Cardiac muscle cell (in vitro differentiated cells and primary cell): ENCODE data around the gene JAM2. TPM values are rescaled to one million over a fixed set of nuclear protein-coding genes. Genes with fewer than 3 reads are reported as not detected.

Experiments
- DNase-seq, 2 donors: peaks; one replicate each; pipeline versions ENCODE4 v3.0.0 to v3.0.0-alpha.2; 2010 to 2017; ENCODE audit warnings: low read depth in 1 of 2, low spot score in 1 of 2
- H3K27ac ChIP-seq: fragments of 200-600 bp; sonication (generic); 2 replicates; pipeline ENCODE4 v1.5.1; 2016
- H3K27me3 ChIP-seq: fragments of 200-600 bp; sonication (generic); 2 replicates; pipeline ENCODE4 v1.6.0; 2016; ENCODE audit warnings: control low read depth
- H3K36me3 ChIP-seq: fragments of 200-600 bp; sonication (generic); 2 replicates; pipeline ENCODE4 v1.5.1; 2016; ENCODE audit warnings: control low read depth
- H3K4me1 ChIP-seq: fragments of 200-600 bp; sonication (generic); 2 replicates; pipeline ENCODE4 v1.8.1; 2017; ENCODE audit warnings: low read depth, mild to moderate bottlenecking, mixed run types
- H3K4me3 ChIP-seq: fragments of 200-600 bp; sonication (generic); 2 replicates; pipeline ENCODE4 v1.5.1; 2016; ENCODE audit warnings: mild to moderate bottlenecking
- H3K9me3 ChIP-seq: fragments of 200-600 bp; sonication (generic); 2 replicates; pipeline ENCODE4 v1.5.1; 2017; ENCODE audit warnings: low read depth, mild to moderate bottlenecking, control low read depth
- polyA plus RNA-seq: library from polyadenylated mRNA; unstranded; fragments of >200 nt; fragmentation: Nextera tagmentation; extraction: Ambion mirVana; gene quantifications from 2 replicates; pipeline ENCODE4 v1.2.1, GENCODE V29; 2016
- total RNA-seq: library from RNA; depleted of rRNA; stranded (reverse); fragments of >200 nt; gene quantifications from 2 replicates; pipeline ENCODE4 v1.2.3, GENCODE V29; 2016
- TF ChIP-seq, protein P1 (sequence below): IDR thresholded peaks from 2 replicates; pipeline ENCODE4 v1.5.1; 2012; ENCODE audit warnings: low read depth, mild to moderate bottlenecking, low read length

The JAM2 gene
- total and polyA plus RNA-seq, 2 experiments from 2014 or later, result 0.63 to 3.1 TPM

DNA sequence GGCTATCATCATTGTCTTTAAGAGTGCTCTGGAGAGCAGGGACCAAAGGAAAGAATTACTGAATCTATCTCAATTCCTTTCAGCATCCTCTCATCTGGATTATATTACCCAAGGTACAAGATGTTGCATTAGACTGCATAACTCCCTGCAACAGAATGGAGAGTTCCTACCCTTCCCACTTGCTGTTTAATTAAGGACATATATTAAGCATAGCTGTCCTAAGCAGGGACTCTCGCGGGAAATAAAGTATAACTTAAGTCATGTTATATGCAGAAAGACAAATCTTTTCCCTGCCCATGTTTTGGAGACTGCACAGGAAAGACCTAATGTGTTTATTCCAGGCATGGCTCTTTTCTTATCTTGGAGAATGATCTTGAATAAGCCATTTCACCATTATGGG lies 6.8 kb upstream of the JAM2 start:
- Histone ChIP-seq H3K27ac (no peak overlapping the region), H3K36me3 (no peaks in the 10 kb centered on the region), H3K4me3 (no peak overlapping the region), H3K27me3 (peaks cover 10% of the 10 kb centered on the region), H3K9me3 (no peaks in the 10 kb centered on the region), H3K4me1 (no peaks in the 10 kb centered on the region)
- TF ChIP-seq, protein P1, sequence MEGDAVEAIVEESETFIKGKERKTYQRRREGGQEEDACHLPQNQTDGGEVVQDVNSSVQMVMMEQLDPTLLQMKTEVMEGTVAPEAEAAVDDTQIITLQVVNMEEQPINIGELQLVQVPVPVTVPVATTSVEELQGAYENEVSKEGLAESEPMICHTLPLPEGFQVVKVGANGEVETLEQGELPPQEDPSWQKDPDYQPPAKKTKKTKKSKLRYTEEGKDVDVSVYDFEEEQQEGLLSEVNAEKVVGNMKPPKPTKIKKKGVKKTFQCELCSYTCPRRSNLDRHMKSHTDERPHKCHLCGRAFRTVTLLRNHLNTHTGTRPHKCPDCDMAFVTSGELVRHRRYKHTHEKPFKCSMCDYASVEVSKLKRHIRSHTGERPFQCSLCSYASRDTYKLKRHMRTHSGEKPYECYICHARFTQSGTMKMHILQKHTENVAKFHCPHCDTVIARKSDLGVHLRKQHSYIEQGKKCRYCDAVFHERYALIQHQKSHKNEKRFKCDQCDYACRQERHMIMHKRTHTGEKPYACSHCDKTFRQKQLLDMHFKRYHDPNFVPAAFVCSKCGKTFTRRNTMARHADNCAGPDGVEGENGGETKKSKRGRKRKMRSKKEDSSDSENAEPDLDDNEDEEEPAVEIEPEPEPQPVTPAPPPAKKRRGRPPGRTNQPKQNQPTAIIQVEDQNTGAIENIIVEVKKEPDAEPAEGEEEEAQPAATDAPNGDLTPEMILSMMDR, result no peak
- no peak for DNase-seq

DNA sequence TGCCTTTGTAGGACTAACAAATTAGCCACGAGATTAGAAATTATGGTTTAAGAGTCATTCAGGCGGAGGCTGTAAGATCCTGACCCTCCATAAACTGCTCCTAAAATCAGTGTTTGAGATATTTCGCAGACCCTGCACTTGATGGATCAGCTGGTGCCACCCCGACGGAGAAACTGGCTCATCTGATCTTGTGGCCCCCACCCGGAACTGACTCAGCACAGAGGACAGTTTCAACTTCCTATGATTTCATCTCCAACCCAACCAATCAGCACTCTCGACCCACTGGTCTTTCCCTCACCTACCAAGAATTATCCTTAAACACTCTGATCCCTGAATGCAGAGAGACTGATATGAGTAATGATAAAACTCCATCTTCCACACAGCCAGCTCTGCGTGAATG lies 3.7 kb upstream of the JAM2 start:
- no peak overlapping the region for H3K27ac ChIP-seq
- TF ChIP-seq, protein P1, result no peak
- H3K4me3 ChIP-seq, result no peak overlapping the region
- H3K4me1 ChIP-seq, result peaks cover 3% of the 10 kb centered on the region
- no peaks in the 10 kb centered on the region for H3K9me3 ChIP-seq
- H3K36me3 ChIP-seq, result no peaks in the 10 kb centered on the region
- DNase-seq, result no peak
- H3K27me3 ChIP-seq, result peaks cover 35% of the 10 kb centered on the region

DNA sequence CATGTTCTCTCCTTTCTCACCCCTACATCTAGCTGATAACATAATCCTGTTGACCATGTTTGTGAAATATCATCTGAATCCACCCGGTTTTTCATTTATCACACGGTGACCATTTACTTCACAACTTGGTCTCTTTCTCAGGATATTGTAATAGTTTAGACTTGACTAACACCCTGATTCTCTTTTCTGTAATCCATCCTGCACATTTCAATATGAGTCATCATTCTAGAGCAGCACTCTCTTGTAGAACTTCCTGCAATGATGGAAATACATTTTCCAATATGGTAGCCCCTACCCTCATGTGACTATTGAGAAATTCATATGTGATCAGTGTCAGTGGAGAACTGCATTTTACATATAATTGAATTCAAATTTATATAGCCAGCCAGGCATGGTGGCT lies 2.3 kb upstream of the JAM2 start:
- Histone ChIP-seq H3K9me3 (no peaks in the 10 kb centered on the region), H3K27ac (no peak overlapping the region), H3K27me3 (peaks cover 49% of the 10 kb centered on the region), H3K4me3 (no peak overlapping the region), H3K36me3 (no peaks in the 10 kb centered on the region), H3K4me1 (peaks cover 3% of the 10 kb centered on the region)
- no peak for DNase-seq
- TF ChIP-seq, protein P1, result no peak

DNA sequence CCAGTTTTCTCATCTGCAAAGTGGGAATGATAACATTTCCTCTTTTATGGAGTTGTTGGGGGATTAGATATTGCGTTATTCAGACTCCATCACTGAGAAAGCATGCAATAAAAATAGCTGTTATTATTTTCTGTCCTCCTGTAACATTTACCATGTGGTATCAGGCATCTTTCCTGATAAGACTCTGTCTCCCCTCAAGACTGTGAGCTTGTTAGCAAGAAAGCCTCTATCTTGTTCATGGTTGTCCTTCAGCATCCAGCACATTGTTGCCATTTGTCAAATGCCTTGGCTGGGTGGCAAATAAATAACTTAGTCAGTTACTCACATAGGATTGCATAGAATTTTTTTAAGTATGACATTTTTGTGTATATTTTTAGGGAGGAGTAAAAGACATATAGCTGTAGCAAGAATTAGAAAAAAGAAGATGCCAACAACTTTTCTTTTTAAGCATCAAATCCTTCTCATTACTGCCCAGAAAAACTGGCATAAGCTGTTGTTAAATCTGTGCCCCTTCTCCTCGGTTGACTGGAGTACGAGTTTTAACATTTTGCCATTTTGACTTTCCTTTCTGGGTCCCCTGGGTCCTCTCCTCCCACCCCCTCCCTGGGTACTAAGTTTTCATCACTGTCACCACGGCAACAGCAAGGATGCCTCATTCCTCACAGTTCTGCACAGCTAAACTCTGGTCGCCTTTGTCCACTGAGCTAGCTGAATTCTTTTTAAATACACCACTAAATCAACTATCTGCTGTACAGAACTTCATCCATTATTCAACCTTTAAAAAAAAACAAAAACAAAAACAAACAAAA lies 1.0 kb upstream of the JAM2 start:
- Histone ChIP-seq H3K9me3 (no peaks in the 10 kb centered on the region), H3K4me3 (peak overlapping the region; percentile 82), H3K27me3 (peaks cover 52% of the 10 kb centered on the region), H3K27ac (no peak overlapping the region), H3K36me3 (no peaks in the 10 kb centered on the region), H3K4me1 (peaks cover 3% of the 10 kb centered on the region)
- DNase-seq, result no peak
- TF ChIP-seq, protein P1, result no peak

DNA sequence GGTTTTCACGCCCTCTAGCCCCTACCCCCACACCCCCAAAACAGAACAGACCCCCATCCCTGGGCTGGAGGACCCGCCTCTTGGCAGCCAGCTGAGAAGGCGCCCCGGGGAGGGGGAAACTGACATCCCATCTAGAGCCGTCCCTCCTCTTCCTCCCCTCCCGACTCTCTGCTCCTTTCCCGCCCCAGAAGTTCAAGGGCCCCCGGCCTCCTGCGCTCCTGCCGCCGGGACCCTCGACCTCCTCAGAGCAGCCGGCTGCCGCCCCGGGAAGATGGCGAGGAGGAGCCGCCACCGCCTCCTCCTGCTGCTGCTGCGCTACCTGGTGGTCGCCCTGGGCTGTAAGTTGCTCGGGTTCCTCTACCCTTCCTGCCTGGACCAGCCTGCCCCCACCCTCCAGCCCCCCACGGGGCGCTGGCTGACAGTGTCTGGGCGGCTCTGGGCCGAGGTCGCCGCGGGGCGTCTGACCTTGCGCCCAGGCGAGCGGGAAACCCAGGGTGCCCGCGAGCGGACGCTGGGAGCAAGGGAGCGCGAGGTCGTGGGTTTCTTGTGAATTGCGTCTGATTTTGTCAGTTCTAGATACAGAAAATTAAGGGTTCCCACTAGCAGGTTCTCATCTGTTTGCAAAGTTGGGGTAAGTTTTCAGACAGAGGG lies 618 bp downstream of the JAM2 start:
- Histone ChIP-seq H3K9me3 (no peaks in the 10 kb centered on the region), H3K27me3 (peaks cover 52% of the 10 kb centered on the region), H3K4me1 (peaks cover 3% of the 10 kb centered on the region), H3K27ac (no peak overlapping the region), H3K36me3 (no peaks in the 10 kb centered on the region), H3K4me3 (peak overlapping the region; percentile 82)
- TF ChIP-seq, protein P1, result no peak
- DNase-seq, result peak; percentile 19 to 57
